H9 (cell line): ENCODE results near the gene PCYT2. TPM values are rescaled to one million over a fixed set of nuclear protein-coding genes. Genes with fewer than 3 reads are reported as not detected.

Experiments
- DNase-seq: peaks from one replicate; pipeline ENCODE4 v3.0.0-alpha.2; 2017
- H2AFZ ChIP-seq: one replicate; pipeline ENCODE4 v1.6.1; 2013; ENCODE audit warnings: mild to moderate bottlenecking, low read length, control low read depth, moderate library complexity
- H2AK5ac ChIP-seq: 2 replicates; pipeline ENCODE4 v1.6.1; 2013; ENCODE audit warnings: low read length, control low read depth, mixed read lengths; ENCODE audit not compliant: insufficient read length
- H2BK120ac ChIP-seq: one replicate; pipeline ENCODE4 v1.6.1; 2013; ENCODE audit warnings: low read depth, mild to moderate bottlenecking, low read length, control low read depth, inconsistent platforms; ENCODE audit not compliant: poor library complexity, severe bottlenecking
- H2BK12ac ChIP-seq: 2 replicates; pipeline ENCODE4 v1.6.1; 2013; ENCODE audit warnings: low read length, control low read depth, mixed read lengths, low read depth; ENCODE audit not compliant: insufficient read length
- H2BK15ac ChIP-seq: 2 replicates; pipeline ENCODE4 v1.6.1; 2013; ENCODE audit warnings: low read depth, low read length, control low read depth
- H2BK20ac ChIP-seq: one replicate; pipeline ENCODE4 v1.6.1; 2013; ENCODE audit warnings: low read depth, mild to moderate bottlenecking, low read length, control low read depth, inconsistent platforms; ENCODE audit not compliant: poor library complexity, severe bottlenecking
- H2BK5ac ChIP-seq: 2 replicates; pipeline ENCODE4 v1.6.1; 2013; ENCODE audit warnings: low read length, control low read depth, mixed read lengths; ENCODE audit not compliant: insufficient read length
- H3K14ac ChIP-seq: 2 replicates; pipeline ENCODE4 v1.6.1; 2013; ENCODE audit warnings: low read length, control low read depth; ENCODE audit not compliant: insufficient read depth
- H3K18ac ChIP-seq: 2 replicates; pipeline ENCODE4 v1.6.1; 2013; ENCODE audit warnings: low read depth, mild to moderate bottlenecking, mixed read lengths, low read length, control low read depth; ENCODE audit not compliant: insufficient read length
- H3K23ac ChIP-seq: 2 replicates; pipeline ENCODE4 v1.6.1; 2013; ENCODE audit warnings: low read length, control low read depth, mixed read lengths, low read depth; ENCODE audit not compliant: insufficient read length
- H3K23me2 ChIP-seq: 2 replicates; pipeline ENCODE4 v1.6.1; 2013; ENCODE audit warnings: low read depth, mild to moderate bottlenecking, mixed read lengths, low read length, control low read depth; ENCODE audit not compliant: insufficient read length, poor library complexity, severe bottlenecking
- H3K27ac ChIP-seq: 2 replicates; pipeline ENCODE4 v1.5.1; 2013; ENCODE audit warnings: low read length, control low read depth, mixed read lengths, low read depth; ENCODE audit not compliant: insufficient read length
- H3K27me3 ChIP-seq: 2 replicates; pipeline ENCODE4 v1.6.1; 2013; ENCODE audit warnings: low read length, control low read depth, inconsistent platforms; ENCODE audit not compliant: insufficient read depth
- H3K4ac ChIP-seq: 2 replicates; pipeline ENCODE4 v1.6.1; 2013; ENCODE audit warnings: low read depth, mild to moderate bottlenecking, control low read depth, inconsistent platforms, low read length, moderate library complexity
- H3K4me1 ChIP-seq: 2 replicates; pipeline ENCODE4 v1.6.1; 2013; ENCODE audit warnings: low read length, control low read depth, inconsistent platforms; ENCODE audit not compliant: insufficient read depth
- H3K4me2 ChIP-seq: 2 replicates; pipeline ENCODE4 v1.6.1; 2013; ENCODE audit warnings: low read length, control low read depth, mixed read lengths; ENCODE audit not compliant: insufficient read length, insufficient read depth
- H3K56ac ChIP-seq: 2 replicates; pipeline ENCODE4 v1.6.1; 2013; ENCODE audit warnings: low read depth, mild to moderate bottlenecking, mixed read lengths, low read length, control low read depth; ENCODE audit not compliant: insufficient read length
- H3K79me1 ChIP-seq: 2 replicates; pipeline ENCODE4 v1.6.1; 2013; ENCODE audit warnings: low read depth, mild to moderate bottlenecking, moderate library complexity, low read length, control low read depth, inconsistent platforms; ENCODE audit not compliant: insufficient read depth, poor library complexity, severe bottlenecking
- H3K79me2 ChIP-seq: 2 replicates; pipeline ENCODE4 v1.6.1; 2013; ENCODE audit warnings: low read length, control low read depth, inconsistent platforms; ENCODE audit not compliant: insufficient read depth
- H3K9ac ChIP-seq: 2 replicates; pipeline ENCODE4 v1.6.1; 2013; ENCODE audit warnings: low read length, control low read depth, mixed read lengths; ENCODE audit not compliant: insufficient read length; ENCODE audit errors: extremely low read depth
- H3K9me3 ChIP-seq: one replicate; pipeline ENCODE4 v1.6.1; 2013; ENCODE audit warnings: low read depth, low read length, inconsistent platforms; ENCODE audit not compliant: control insufficient read depth
- H3T11ph ChIP-seq: one replicate; pipeline ENCODE4 v1.6.1; 2013; ENCODE audit warnings: mild to moderate bottlenecking, low read length, control low read depth, inconsistent platforms
- H4K20me1 ChIP-seq: one replicate; pipeline ENCODE4 v1.6.1; 2013; ENCODE audit not compliant: control insufficient read depth, insufficient read length, insufficient read depth
- H4K5ac ChIP-seq: 2 replicates; pipeline ENCODE4 v1.6.1; 2013; ENCODE audit warnings: low read depth, mild to moderate bottlenecking, mixed read lengths, low read length, control low read depth; ENCODE audit not compliant: insufficient read length
- H4K8ac ChIP-seq: replicated peaks from 2 replicates; pipeline ENCODE4 v1.6.1; 2013; ENCODE audit warnings: low read length, control low read depth, mixed read lengths, low read depth; ENCODE audit not compliant: insufficient read length
- H4K91ac ChIP-seq: 2 replicates; pipeline ENCODE4 v1.6.1; 2013; ENCODE audit warnings: low read depth, mild to moderate bottlenecking, moderate library complexity, mixed read lengths, low read length, control low read depth; ENCODE audit not compliant: insufficient read length
- H3K27ac Mint-ChIP-seq, 3 experiments: 2 replicates in 2 of 3; 3 replicates in 1 of 3; pipeline ENCODE4 v1.8.0; 2020 to 2021; ENCODE audit warnings: mixed read lengths in 3 of 3, mild to moderate bottlenecking in 1 of 3, moderate library complexity in 1 of 3
- H3K27me3 Mint-ChIP-seq: 2 replicates; pipeline ENCODE4 v1.8.0; 2021; ENCODE audit warnings: low read depth, mild to moderate bottlenecking, moderate library complexity, mixed read lengths
- H3K36me3 Mint-ChIP-seq, 3 experiments: 2 replicates in 2 of 3; 3 replicates in 1 of 3; pipeline ENCODE4 v1.8.0; 2020 to 2021; ENCODE audit warnings: low read depth in 3 of 3, mixed read lengths in 3 of 3; ENCODE audit not compliant: insufficient read depth in 1 of 3
- H3K4me1 Mint-ChIP-seq, 2 experiments: 2 replicates each; pipeline ENCODE4 v1.8.0; 2020; ENCODE audit warnings: mixed read lengths in 2 of 2
- H3K4me3 Mint-ChIP-seq, 2 experiments: 2 replicates in 1 of 2; 3 replicates in 1 of 2; pipeline ENCODE4 v1.8.0; 2020 to 2021; ENCODE audit warnings: mild to moderate bottlenecking in 2 of 2, mixed read lengths in 2 of 2, moderate library complexity in 1 of 2
- H3K9me3 Mint-ChIP-seq, 2 experiments: 2 replicates in 1 of 2; 3 replicates in 1 of 2; pipeline ENCODE4 v1.8.0; 2020; ENCODE audit warnings: mild to moderate bottlenecking in 2 of 2, mixed read lengths in 2 of 2, moderate library complexity in 1 of 2
- WGBS: extraction: QIAGEN DNeasy Blood & Tissue Kit; methylation state at CpG from one replicate; pipeline ENCODE4 v1.1.7; 2013; ENCODE audit warnings: missing lambda C conversion rate, low lambda C conversion rate, mixed read lengths; ENCODE audit not compliant: insufficient read length; ENCODE audit errors: extremely low coverage; 5-methylcytosine and 5-hydroxymethylcytosine counted together
- total RNA-seq: library from RNA; stranded (reverse); gene quantifications from 2 replicates; pipeline ENCODE4 v1.2.1, GENCODE V29; 2021
- TF ChIP-seq, protein P1 (sequence below): fragments of 200-600 bp; sonication (generic); conservative IDR thresholded peaks from 3 replicates; pipeline ENCODE4 v1.8.0; 2021; ENCODE audit warnings: antibody characterized with exemption, mild to moderate bottlenecking

Gene PCYT2
- total RNA-seq, 1 experiment from 2014 or later = 24.5 TPM

DNA sequence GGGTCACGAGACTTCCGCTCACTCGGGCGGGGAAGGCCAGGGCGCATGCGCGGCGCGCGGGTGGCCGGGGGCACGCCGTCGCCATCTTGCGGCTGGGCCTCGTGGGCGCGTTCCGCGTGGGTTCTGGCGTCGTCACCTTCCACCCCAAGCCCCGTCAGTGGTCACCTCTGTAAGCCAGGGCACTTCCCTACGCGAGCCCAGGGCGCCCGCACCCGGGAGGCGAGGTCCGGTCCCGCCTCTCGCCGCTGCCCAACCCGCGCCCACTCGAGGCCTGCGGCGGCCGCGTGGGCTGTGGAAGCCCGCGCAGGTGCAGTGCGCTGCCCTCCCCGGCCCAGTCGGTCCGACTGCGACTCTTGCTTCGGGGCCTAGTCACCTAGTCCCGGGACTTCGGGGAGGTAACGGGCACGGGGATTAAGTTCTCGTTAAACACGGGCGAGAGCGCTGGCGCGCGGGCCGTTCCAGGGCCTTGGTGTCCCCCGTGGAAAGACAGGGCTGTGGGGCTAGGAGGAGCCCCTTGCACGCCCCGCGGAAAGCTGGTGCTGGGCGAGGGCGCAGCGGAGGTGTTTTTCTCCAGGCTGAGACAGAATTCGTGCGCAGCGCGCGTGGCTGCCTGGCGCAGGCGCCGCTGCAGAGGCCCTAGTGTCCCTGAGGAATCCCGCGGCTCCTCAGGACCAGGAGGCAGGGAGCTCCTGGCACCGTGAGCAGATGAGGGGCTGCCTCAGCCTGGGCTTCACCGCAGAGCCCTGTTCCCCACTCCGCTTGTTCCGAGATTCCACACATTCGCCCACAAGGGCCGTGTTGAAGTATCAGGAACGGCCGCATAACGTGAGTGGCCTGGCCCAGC, 39.6 kb downstream of the PCYT2 start:
- TF ChIP-seq, protein P1, sequence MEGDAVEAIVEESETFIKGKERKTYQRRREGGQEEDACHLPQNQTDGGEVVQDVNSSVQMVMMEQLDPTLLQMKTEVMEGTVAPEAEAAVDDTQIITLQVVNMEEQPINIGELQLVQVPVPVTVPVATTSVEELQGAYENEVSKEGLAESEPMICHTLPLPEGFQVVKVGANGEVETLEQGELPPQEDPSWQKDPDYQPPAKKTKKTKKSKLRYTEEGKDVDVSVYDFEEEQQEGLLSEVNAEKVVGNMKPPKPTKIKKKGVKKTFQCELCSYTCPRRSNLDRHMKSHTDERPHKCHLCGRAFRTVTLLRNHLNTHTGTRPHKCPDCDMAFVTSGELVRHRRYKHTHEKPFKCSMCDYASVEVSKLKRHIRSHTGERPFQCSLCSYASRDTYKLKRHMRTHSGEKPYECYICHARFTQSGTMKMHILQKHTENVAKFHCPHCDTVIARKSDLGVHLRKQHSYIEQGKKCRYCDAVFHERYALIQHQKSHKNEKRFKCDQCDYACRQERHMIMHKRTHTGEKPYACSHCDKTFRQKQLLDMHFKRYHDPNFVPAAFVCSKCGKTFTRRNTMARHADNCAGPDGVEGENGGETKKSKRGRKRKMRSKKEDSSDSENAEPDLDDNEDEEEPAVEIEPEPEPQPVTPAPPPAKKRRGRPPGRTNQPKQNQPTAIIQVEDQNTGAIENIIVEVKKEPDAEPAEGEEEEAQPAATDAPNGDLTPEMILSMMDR = peak; percentile 40; the same call in 2 of the 3 replicates
- peak overlapping the region; percentile 42 for H3K4me2 ChIP-seq
- H3K27ac ChIP-seq = no peak overlapping the region
- peak overlapping the region; percentile 10 for H3K9ac ChIP-seq
- peak overlapping the region; percentile 21 for H3K18ac ChIP-seq
- no peaks in the 10 kb centered on the region for H3K4me1 ChIP-seq
- H3K23ac ChIP-seq = no peak overlapping the region
- H2BK20ac ChIP-seq = no peak overlapping the region
- H4K5ac ChIP-seq = no peak overlapping the region
- DNase-seq = peak; percentile 92
- Mint-ChIP-seq H3K36me3 (peaks cover 1 to 8% (median 3%) of the 10 kb centered on the region in 3 experiments; a peak in 5 of 7 replicates), H3K4me1 (peaks cover 17 to 33% of the 10 kb centered on the region in 2 experiments), H3K27me3 (no peaks in the 10 kb centered on the region; the same call in 1 of the 2 replicates), H3K27ac (peak overlapping the region in 2 of 3 experiments; percentile 67 to 87; a peak in 3 of 7 replicates), H3K9me3 (no peaks in the 10 kb centered on the region), H3K4me3 (peak overlapping the region; percentile 79 to 86)
- H4K8ac ChIP-seq = no peak overlapping the region
- no CpG with 5 or more reads among the region's 86 CpGs for WGBS
- no peak overlapping the region for H2BK12ac ChIP-seq
- H3K79me1 ChIP-seq = no peaks in the 10 kb centered on the region
- no peak overlapping the region for H3K56ac ChIP-seq
- no peak overlapping the region for H2AFZ ChIP-seq
- peak overlapping the region; percentile 80 for H3K14ac ChIP-seq
- no peak overlapping the region for H4K91ac ChIP-seq
- H3K79me2 ChIP-seq = no peaks in the 10 kb centered on the region
- H3K9me3 ChIP-seq = no peaks in the 10 kb centered on the region
- H3K23me2 ChIP-seq = peaks cover 8% of the 10 kb centered on the region
- no peaks in the 10 kb centered on the region for H4K20me1 ChIP-seq
- H3K4ac ChIP-seq = no peak overlapping the region
- no peak overlapping the region for H2BK120ac ChIP-seq
- no peaks in the 10 kb centered on the region for H3K27me3 ChIP-seq
- no peak overlapping the region for H3T11ph ChIP-seq
- H2BK15ac ChIP-seq = no peak overlapping the region
- H2BK5ac ChIP-seq = no peak overlapping the region
- H2AK5ac ChIP-seq = no peak overlapping the region
